Measurements from ENCODE around the gene KMT2A. TPM values are rescaled to one million over a fixed set of nuclear protein-coding genes. Genes with fewer than 3 reads are reported as not detected.

KMT2A gene
- total RNA-seq, 1 experiment from 2014 or later: 116 TPM

DNA sequence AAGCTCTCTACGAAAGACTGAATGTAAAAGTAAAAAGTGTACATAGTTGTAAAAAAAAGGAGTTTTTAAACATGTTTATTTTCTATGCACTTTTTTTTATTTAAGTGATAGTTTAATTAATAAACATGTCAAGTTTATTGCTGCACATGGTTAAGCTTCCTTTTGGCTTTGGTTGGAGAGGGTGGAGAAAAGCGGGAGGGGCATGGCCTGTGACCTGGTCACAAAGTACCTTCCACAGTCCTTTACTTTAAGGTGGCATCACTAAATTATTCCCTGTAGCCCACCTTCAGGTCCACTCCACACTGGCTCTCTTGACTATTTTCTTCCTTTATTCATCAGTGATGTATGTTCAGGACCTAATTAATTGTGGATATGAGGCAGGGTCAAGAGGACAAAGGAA lies 90.4 kb downstream of the KMT2A start:
- DNase-seq (ENCODE audit: low spot score): no peak
- peaks cover 9% of the 10 kb centered on the region for H3K4me1 ChIP-seq (ENCODE audit: insufficient read depth, low read length, poor library complexity, severe bottlenecking)
- BruUV-seq (replicated peaks): no TSS peak
- no peaks in the 10 kb centered on the region for H3K27me3 ChIP-seq (replicated peaks; ENCODE audit: insufficient read depth, low read depth, low read length, poor library complexity)
- ChIA-PET CTCF (no interaction called here), POLR2A (ENCODE audit: low non-redundant PET) (no interaction called here)
- no peaks in the 10 kb centered on the region for H3K9me3 ChIP-seq (ENCODE audit: low read depth, low read length, poor library complexity, severe bottlenecking)
- peaks cover 36% of the 10 kb centered on the region for H3K36me3 ChIP-seq (ENCODE audit: insufficient read depth, low read length, poor library complexity, severe bottlenecking)
- H3K4me3 ChIP-seq (ENCODE audit: low read depth, low read length, poor library complexity, severe bottlenecking): no peak overlapping the region
- no peak overlapping the region for H3K27ac ChIP-seq (ENCODE audit: low read depth, low read length, poor library complexity, severe bottlenecking)
- intact Hi-C loops (cut with micrococcal nuclease; ENCODE audit: unreplicated experiment): no loop called here
- TF ChIP-seq EZH2 (IDR thresholded peaks at IDR 0.05; ENCODE audit: borderline replicate concordance, low read depth, low read length, poor library complexity, severe bottlenecking): no peak
- TF ChIP-seq, protein P1, sequence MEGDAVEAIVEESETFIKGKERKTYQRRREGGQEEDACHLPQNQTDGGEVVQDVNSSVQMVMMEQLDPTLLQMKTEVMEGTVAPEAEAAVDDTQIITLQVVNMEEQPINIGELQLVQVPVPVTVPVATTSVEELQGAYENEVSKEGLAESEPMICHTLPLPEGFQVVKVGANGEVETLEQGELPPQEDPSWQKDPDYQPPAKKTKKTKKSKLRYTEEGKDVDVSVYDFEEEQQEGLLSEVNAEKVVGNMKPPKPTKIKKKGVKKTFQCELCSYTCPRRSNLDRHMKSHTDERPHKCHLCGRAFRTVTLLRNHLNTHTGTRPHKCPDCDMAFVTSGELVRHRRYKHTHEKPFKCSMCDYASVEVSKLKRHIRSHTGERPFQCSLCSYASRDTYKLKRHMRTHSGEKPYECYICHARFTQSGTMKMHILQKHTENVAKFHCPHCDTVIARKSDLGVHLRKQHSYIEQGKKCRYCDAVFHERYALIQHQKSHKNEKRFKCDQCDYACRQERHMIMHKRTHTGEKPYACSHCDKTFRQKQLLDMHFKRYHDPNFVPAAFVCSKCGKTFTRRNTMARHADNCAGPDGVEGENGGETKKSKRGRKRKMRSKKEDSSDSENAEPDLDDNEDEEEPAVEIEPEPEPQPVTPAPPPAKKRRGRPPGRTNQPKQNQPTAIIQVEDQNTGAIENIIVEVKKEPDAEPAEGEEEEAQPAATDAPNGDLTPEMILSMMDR (conservative IDR thresholded peaks at IDR 0.05; ENCODE audit: low read depth, low read length): no peak

DNA sequence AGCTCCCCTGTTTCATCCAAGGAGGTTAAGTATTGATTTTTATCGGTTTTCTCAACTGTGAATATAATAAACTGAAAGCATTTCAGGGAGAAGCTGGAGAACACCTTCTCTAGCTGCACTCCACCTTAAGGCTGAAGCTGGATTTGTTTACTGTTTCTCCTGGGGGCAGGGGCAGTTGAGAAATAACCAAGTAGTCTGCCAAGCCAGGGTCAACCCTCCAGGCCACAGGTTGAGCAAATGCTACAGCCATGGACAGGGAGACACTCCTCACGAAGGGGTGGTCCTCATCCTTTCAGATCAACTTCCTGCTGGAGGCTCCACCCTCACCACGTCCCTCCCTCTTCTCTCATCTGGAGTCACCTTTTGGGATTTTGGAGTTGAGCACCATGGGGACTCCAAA lies 90.8 kb downstream of the KMT2A start, which contains the start of gene TTC36:
Gene TTC36 (plus strand): TSS at position 366 of the 400 bp plus-strand sequence. CDS start 21 bp downstream, at position 387.
- Histone ChIP-seq H3K27me3 (replicated peaks; ENCODE audit: insufficient read depth, low read depth, low read length, poor library complexity) (no peaks in the 10 kb centered on the region), H3K36me3 (ENCODE audit: insufficient read depth, low read length, poor library complexity, severe bottlenecking) (peaks cover 32% of the 10 kb centered on the region), H3K27ac (ENCODE audit: low read depth, low read length, poor library complexity, severe bottlenecking) (no peak within 1 kb of the TSS), H3K4me3 (ENCODE audit: low read depth, low read length, poor library complexity, severe bottlenecking) (no peak within 1 kb of the TSS), H3K9me3 (ENCODE audit: low read depth, low read length, poor library complexity, severe bottlenecking) (no peaks in the 10 kb centered on the region), H3K4me1 (ENCODE audit: insufficient read depth, low read length, poor library complexity, severe bottlenecking) (peaks cover 9% of the 10 kb centered on the region)
- no peak for TF ChIP-seq EZH2 (IDR thresholded peaks at IDR 0.05; ENCODE audit: borderline replicate concordance, low read depth, low read length, poor library complexity, severe bottlenecking)
- TF ChIP-seq, protein P1 (conservative IDR thresholded peaks at IDR 0.05; ENCODE audit: low read depth, low read length): no peak
- no TSS peak for BruUV-seq (replicated peaks)
- ChIA-PET CTCF (no interaction called here), POLR2A (ENCODE audit: low non-redundant PET) (no interaction called here)
- DNase-seq (ENCODE audit: low spot score): no peak
- intact Hi-C loops (cut with micrococcal nuclease; ENCODE audit: unreplicated experiment): no loop called here

DNA sequence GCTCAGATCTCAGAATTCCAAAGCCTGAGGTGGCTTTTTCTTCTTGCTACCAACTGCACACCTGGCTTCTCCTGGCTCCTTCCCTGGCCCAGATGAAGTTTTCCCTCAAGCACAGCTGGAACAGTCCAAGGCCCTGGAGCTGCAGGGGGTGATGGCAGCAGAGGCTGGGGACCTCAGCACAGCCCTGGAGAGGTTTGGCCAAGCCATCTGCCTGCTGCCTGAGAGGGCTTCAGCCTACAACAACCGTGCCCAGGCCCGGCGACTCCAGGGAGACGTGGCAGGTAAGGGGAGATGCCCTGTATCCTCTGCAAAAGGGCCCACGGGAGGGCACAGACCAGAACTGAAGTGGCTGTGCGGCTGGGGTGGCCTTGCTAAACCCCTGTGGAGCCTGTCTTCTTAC lies 92.2 kb downstream of the KMT2A start:
- no TSS peak for BruUV-seq (replicated peaks)
- Histone ChIP-seq H3K4me1 (ENCODE audit: insufficient read depth, low read length, poor library complexity, severe bottlenecking) (peaks cover 9% of the 10 kb centered on the region), H3K36me3 (ENCODE audit: insufficient read depth, low read length, poor library complexity, severe bottlenecking) (peaks cover 18% of the 10 kb centered on the region), H3K27me3 (replicated peaks; ENCODE audit: insufficient read depth, low read depth, low read length, poor library complexity) (no peaks in the 10 kb centered on the region), H3K4me3 (ENCODE audit: low read depth, low read length, poor library complexity, severe bottlenecking) (no peak overlapping the region), H3K27ac (ENCODE audit: low read depth, low read length, poor library complexity, severe bottlenecking) (no peak overlapping the region), H3K9me3 (ENCODE audit: low read depth, low read length, poor library complexity, severe bottlenecking) (no peaks in the 10 kb centered on the region)
- no peak for DNase-seq (ENCODE audit: low spot score)
- TF ChIP-seq, protein P1 (conservative IDR thresholded peaks at IDR 0.05; ENCODE audit: low read depth, low read length): no peak
- TF ChIP-seq EZH2 (IDR thresholded peaks at IDR 0.05; ENCODE audit: borderline replicate concordance, low read depth, low read length, poor library complexity, severe bottlenecking): no peak
- POLR2A ChIA-PET (ENCODE audit: low non-redundant PET): no interaction called here
- CTCF ChIA-PET: no interaction called here
- intact Hi-C loops (cut with micrococcal nuclease; ENCODE audit: unreplicated experiment): no loop called here

All from A673 (cell line).